ENCODE results near the gene HOXD8.

The HOXD8 gene

DNA sequence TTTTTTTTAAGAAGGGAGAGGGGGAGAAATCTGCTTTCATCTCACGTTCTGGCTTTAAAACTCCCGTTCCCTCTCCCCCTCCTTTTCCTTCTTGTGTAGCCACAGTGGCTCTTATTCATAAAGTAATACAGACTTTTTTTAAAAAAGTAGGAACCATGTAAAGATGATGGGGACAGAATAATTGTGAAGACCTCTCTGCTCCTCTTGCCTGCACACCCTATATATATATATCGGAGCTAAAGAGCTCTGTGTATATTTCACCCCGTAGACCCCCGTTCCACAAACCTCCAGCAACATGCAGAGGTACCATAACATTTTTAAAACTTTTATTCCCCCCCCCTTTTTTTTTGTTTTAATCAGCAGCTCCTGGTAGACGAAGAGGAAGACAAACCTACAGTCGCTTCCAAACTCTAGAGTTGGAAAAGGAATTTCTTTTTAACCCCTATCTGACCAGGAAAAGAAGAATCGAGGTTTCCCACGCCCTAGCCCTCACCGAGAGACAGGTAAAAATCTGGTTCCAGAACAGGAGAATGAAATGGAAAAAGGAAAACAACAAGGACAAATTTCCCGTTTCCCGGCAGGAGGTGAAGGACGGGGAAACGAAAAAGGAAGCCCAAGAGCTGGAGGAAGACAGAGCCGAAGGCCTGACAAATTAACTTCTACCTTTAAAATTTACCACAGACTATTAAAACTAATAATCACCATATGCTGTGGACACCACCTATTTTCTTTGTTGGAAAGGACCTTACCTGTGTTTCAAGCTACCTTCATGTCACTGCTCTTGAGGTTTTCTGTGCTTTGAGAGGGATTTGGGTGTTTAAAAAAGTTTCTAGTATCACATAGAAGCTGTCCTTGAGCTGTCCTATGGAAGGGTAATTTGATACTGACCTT is 1.7 kb downstream of the HOXD8 start (continued):
- TF ChIP-seq PRDM1 (tag by site-specific recombination; IDR thresholded peaks at IDR 0.05) (peak; percentile 66), ZNF544 (tag by site-specific recombination; IDR thresholded peaks at IDR 0.05) (no peak), ZNF571 (tag by site-specific recombination; IDR thresholded peaks at IDR 0.05) (no peak), ZNF24 (tag by site-specific recombination; IDR thresholded peaks at IDR 0.05) (0 out of 2 replicates have a peak, but pooled peaks have one; percentile 15), ZNF157 (tag by site-specific recombination; IDR thresholded peaks at IDR 0.05) (no peak), PRDM10 (tag by site-specific recombination; IDR thresholded peaks at IDR 0.05) (peak; percentile 86), ZNF843 (tag by site-specific recombination; IDR thresholded peaks at IDR 0.05) (peak; percentile 4; the same call in 1 of the 2 replicates), PRDM6 (tag by site-specific recombination; IDR thresholded peaks at IDR 0.05) (0 out of 2 replicates have a peak, but pooled peaks have one; percentile 12)
- TF ChIP-seq, protein P1, sequence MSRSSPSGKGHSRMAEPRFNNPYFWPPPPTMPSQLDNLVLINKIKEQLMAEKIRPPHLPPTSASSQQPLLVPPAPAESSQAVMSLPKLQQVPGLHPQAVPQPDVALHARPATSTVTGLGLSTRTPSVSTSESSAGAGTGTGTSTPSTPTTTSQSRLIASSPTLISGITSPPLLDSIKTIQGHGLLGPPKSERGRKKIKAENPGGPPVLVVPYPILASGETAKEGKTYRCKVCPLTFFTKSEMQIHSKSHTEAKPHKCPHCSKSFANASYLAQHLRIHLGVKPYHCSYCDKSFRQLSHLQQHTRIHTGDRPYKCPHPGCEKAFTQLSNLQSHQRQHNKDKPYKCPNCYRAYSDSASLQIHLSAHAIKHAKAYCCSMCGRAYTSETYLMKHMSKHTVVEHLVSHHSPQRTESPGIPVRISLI (tag by site-specific recombination; IDR thresholded peaks at IDR 0.05): 0 out of 2 replicates have a peak, but pooled peaks have one; percentile 31

- no peaks in the 10 kb centered on the region for H3K9me3 ChIP-seq (ENCODE audit: control insufficient read depth, insufficient read depth, low read depth, low read length)
- TF ChIP-seq ZNF658 (tag by site-specific recombination; IDR thresholded peaks at IDR 0.05): no peak
- TF ChIP-seq KLF9 (tag by site-specific recombination; IDR thresholded peaks at IDR 0.05; ENCODE audit: low read depth): no peak
- no peak overlapping the region for H3K27ac ChIP-seq (ENCODE audit: extremely low read depth, low read depth, low read length)
- H3K36me3 ChIP-seq (ENCODE audit: control insufficient read depth in 2 of 2, insufficient read depth in 1 of 2, low read length in 2 of 2): no peaks in the 10 kb centered on the region
- CTCF ChIA-PET: interaction anchor here (0.6 to 3.1 kb wide), 13 partner anchors 9 to 1115 kb away, joined by 3 to 19 read pairs (median 4); no protein-coding TSS in a partner anchor
- POLR2A ChIA-PET: interaction anchor here (0.9 to 1.3 kb wide), 2 partner anchors 9 to 25 kb away, joined by 4 to 6 read pairs; no protein-coding TSS in a partner anchor
- H3K4me1 ChIP-seq (ENCODE audit: control insufficient read depth, insufficient read depth, low read length): peaks cover 13% of the 10 kb centered on the region; the same call in 1 of the 2 replicates
- H3K4me3 ChIP-seq (ENCODE audit: low read depth, low read length): no peak overlapping the region
Measured at GRCh38 chr2:176131848-176132158, 2.3 kb downstream of the HOXD8 start.

- Histone ChIP-seq H3K9me3 (ENCODE audit: control insufficient read depth, insufficient read depth, low read depth, low read length) (no peaks in the 10 kb centered on the region), H3K4me3 (ENCODE audit: low read depth, low read length) (no peak overlapping the region), H3K36me3 (ENCODE audit: control insufficient read depth in 2 of 2, insufficient read depth in 1 of 2, low read length in 2 of 2) (no peaks in the 10 kb centered on the region), H3K27ac (ENCODE audit: extremely low read depth, low read depth, low read length) (no peak overlapping the region), H3K4me1 (ENCODE audit: control insufficient read depth, insufficient read depth, low read length) (peaks cover 13% of the 10 kb centered on the region; the same call in 1 of the 2 replicates)
- CTCF ChIA-PET: interaction anchor here (0.6 to 3.1 kb wide), 14 partner anchors 8 to 1016 kb away, joined by 3 to 19 read pairs (median 4); no protein-coding TSS in a partner anchor
- POLR2A ChIA-PET: interaction anchor here (0.7 to 0.9 kb wide), 2 partner anchors 26 to 504 kb away, joined by 3 to 4 read pairs; no protein-coding TSS in a partner anchor
- TF ChIP-seq RBAK (tag by site-specific recombination; IDR thresholded peaks at IDR 0.05): no peak
- TF ChIP-seq, protein P2, sequence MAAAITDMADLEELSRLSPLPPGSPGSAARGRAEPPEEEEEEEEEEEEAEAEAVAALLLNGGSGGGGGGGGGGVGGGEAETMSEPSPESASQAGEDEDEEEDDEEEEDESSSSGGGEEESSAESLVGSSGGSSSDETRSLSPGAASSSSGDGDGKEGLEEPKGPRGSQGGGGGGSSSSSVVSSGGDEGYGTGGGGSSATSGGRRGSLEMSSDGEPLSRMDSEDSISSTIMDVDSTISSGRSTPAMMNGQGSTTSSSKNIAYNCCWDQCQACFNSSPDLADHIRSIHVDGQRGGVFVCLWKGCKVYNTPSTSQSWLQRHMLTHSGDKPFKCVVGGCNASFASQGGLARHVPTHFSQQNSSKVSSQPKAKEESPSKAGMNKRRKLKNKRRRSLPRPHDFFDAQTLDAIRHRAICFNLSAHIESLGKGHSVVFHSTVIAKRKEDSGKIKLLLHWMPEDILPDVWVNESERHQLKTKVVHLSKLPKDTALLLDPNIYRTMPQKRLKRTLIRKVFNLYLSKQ (tag by site-specific recombination; IDR thresholded peaks at IDR 0.05; ENCODE audit: borderline replicate concordance): no peak
- no peak for TF ChIP-seq ZNF692 (tag by site-specific recombination; IDR thresholded peaks at IDR 0.05)
- no peak for TF ChIP-seq ZBTB10 (tag by site-specific recombination; IDR thresholded peaks at IDR 0.05)
- peak; percentile 88 for TF ChIP-seq PRDM1 (tag by site-specific recombination; IDR thresholded peaks at IDR 0.05)
- no peak for TF ChIP-seq ZNF664 (tag by site-specific recombination; IDR thresholded peaks at IDR 0.05)
Measured at GRCh38 chr2:176132205-176133171, 3.0 kb downstream of the HOXD8 start.
